Activated T-cell treated with anti-CD3 and anti-CD28 coated beads, Interleukin-2, amount 50 U/mL, for 24 hours (primary cell): ENCODE data around the gene SCRN1.

Experiments used
- DNase-seq: peaks from one replicate; pipeline ENCODE4 v3.0.0-alpha.2; 2020
- H3K27ac Mint-ChIP-seq: 2 replicates; pipeline ENCODE4 v1.8.0; 2020; ENCODE audit warnings: mild to moderate bottlenecking, mixed read lengths
- H3K27me3 Mint-ChIP-seq: 2 replicates; pipeline ENCODE4 v1.8.0; 2020; ENCODE audit warnings: mixed read lengths
- H3K36me3 Mint-ChIP-seq: 2 replicates; pipeline ENCODE4 v1.8.0; 2020; ENCODE audit warnings: low read depth, mixed read lengths
- H3K4me1 Mint-ChIP-seq: 2 replicates; pipeline ENCODE4 v1.8.0; 2020; ENCODE audit warnings: low read depth, mixed read lengths
- H3K4me3 Mint-ChIP-seq: 2 replicates; pipeline ENCODE4 v1.8.0; 2020; ENCODE audit warnings: mild to moderate bottlenecking, moderate library complexity, mixed read lengths
- H3K9me3 Mint-ChIP-seq: 2 replicates; pipeline ENCODE4 v1.8.0; 2020; ENCODE audit warnings: mixed read lengths

The SCRN1 gene

DNA sequence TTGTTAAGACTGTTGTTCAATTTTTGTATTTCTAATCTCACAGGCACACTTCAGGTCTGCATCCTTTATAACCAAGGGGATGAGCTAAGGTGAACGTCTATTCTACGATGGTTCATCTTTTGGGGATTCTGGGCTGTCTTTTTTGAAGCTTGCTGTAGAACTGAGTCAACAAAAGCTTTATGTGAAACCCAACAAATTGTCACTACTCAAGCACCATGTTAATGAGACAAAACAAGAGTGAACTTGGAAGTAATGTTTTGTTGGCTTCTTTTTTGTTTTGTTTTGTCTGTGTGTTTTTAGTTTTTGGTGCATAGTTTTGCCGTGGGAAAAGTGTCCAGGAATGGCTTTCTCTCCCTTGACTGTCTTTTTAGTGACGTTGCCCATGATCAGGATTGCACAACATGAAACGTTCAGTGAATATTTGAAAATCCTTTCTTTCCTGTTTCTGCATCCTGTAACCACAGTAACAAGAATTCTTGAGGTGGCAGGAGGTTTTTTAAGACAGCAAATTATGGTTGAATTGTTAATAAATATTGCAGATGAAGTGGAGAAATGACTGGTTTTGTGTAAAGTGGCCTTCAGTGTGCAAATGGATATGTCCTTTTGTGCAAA, 117.7 kb downstream of the SCRN1 start:
- DNase-seq = no peak
- no peak overlapping the region for H3K4me3 Mint-ChIP-seq
- no peak overlapping the region for H3K27ac Mint-ChIP-seq
- peaks cover 24% of the 10 kb centered on the region for H3K27me3 Mint-ChIP-seq
- H3K36me3 Mint-ChIP-seq = no peaks in the 10 kb centered on the region
- H3K4me1 Mint-ChIP-seq = no peaks in the 10 kb centered on the region
- no peaks in the 10 kb centered on the region for H3K9me3 Mint-ChIP-seq
